ENCODE results near the gene PREX1.

DNA sequence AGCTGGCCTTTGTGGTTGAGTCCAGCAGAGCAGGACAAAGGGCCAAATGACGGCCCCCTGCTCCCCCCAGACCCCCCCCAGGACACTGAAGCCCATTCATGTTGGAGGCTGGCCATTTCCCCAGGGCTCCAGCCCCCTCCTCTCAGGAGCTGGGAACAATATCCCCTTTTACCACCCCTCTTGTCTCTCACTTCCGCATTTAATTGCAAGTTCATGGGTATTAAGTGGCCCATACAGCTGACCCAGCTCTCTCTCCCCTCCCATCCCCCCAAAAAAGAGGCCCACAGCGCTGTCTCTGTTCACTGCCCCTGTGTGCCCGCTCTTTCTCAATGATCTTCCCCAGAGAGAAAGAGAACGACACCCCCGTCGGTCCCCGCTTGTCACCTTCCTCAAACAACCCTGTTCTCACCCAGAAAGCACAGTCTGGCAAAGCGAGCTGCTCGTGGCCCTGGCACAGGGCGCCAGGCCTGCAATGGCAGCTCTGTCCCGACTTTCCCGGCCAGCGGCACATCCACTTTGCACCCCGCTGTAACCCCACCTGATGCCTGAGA is 30.4 kb downstream of the PREX1 start:
- TF ChIP-seq, protein P1, sequence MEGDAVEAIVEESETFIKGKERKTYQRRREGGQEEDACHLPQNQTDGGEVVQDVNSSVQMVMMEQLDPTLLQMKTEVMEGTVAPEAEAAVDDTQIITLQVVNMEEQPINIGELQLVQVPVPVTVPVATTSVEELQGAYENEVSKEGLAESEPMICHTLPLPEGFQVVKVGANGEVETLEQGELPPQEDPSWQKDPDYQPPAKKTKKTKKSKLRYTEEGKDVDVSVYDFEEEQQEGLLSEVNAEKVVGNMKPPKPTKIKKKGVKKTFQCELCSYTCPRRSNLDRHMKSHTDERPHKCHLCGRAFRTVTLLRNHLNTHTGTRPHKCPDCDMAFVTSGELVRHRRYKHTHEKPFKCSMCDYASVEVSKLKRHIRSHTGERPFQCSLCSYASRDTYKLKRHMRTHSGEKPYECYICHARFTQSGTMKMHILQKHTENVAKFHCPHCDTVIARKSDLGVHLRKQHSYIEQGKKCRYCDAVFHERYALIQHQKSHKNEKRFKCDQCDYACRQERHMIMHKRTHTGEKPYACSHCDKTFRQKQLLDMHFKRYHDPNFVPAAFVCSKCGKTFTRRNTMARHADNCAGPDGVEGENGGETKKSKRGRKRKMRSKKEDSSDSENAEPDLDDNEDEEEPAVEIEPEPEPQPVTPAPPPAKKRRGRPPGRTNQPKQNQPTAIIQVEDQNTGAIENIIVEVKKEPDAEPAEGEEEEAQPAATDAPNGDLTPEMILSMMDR (IDR thresholded peaks at IDR 0.05) = no peak
- no peak for TF ChIP-seq FOXM1 (IDR thresholded peaks at IDR 0.05; ENCODE audit: low read depth)
- TF ChIP-seq RXRA (IDR thresholded peaks at IDR 0.05; ENCODE audit: borderline replicate concordance, low read depth) = no peak
- no peak for TF ChIP-seq YY1 (IDR thresholded peaks at IDR 0.05; ENCODE audit: low read depth)
- no peak for TF ChIP-seq EZH2phosphoT487 (IDR thresholded peaks at IDR 0.05; ENCODE audit: borderline replicate concordance, low read depth)
- TF ChIP-seq, protein P2, sequence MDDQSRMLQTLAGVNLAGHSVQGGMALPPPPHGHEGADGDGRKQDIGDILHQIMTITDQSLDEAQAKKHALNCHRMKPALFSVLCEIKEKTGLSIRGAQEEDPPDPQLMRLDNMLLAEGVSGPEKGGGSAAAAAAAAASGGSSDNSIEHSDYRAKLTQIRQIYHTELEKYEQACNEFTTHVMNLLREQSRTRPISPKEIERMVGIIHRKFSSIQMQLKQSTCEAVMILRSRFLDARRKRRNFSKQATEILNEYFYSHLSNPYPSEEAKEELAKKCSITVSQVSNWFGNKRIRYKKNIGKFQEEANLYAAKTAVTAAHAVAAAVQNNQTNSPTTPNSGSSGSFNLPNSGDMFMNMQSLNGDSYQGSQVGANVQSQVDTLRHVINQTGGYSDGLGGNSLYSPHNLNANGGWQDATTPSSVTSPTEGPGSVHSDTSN (IDR thresholded peaks at IDR 0.05) = no peak
- TF ChIP-seq TAF1 (IDR thresholded peaks at IDR 0.05; ENCODE audit: borderline replicate concordance, low read depth, low read length) = no peak
- TF ChIP-seq RFX5 (IDR thresholded peaks at IDR 0.05; ENCODE audit: low read length) = no peak
- TF ChIP-seq REST (IDR thresholded peaks at IDR 0.05; ENCODE audit: low read depth, low read length) = no peak
- TF ChIP-seq NRF1 (IDR thresholded peaks at IDR 0.05; ENCODE audit: low read depth, low read length) = no peak
- TF ChIP-seq EP300 (IDR thresholded peaks at IDR 0.05; ENCODE audit: borderline replicate concordance in 1 of 2, low read depth in 1 of 2, low read length in 1 of 2) = no peak
- no peak for TF ChIP-seq JUND (IDR thresholded peaks at IDR 0.05)
